ENCODE measurements around the gene ZNF200. TPM values are rescaled to one million over a fixed set of nuclear protein-coding genes. Genes with fewer than 3 reads are reported as not detected.

ZNF200 gene
- polyA plus RNA-seq, 1 donor (not counting 4 experiments of a cell fraction or from before 2014, with no cell fraction given) = 4.3 TPM

- DNase-seq (ENCODE audit: low read depth, low spot score) = no peak
- no peak for TF ChIP-seq CTCF (optimal IDR thresholded peaks at IDR 0.05 in 1 of 3, IDR thresholded peaks at IDR 0.05 in 1 of 3, conservative IDR thresholded peaks at IDR 0.05 in 1 of 3; ENCODE audit: extremely low read depth in 1 of 3, insufficient read depth in 2 of 3, low read length in 3 of 3)
- no peak for TF ChIP-seq EZH2 (IDR thresholded peaks at IDR 0.05; ENCODE audit: low read length)
- Histone ChIP-seq H3K9ac (ENCODE audit: control insufficient read depth, extremely low read depth, insufficient read depth, low read length) (no peak overlapping the region), H2AFZ (ENCODE audit: control insufficient read depth, low read length) (no peak overlapping the region), H3K27me3 (ENCODE audit: control insufficient read depth, extremely low read depth, insufficient read depth, low read length) (no peaks in the 10 kb centered on the region), H3K9me1 (ENCODE audit: control insufficient read depth, extremely low read depth, insufficient read depth, low read length) (no peaks in the 10 kb centered on the region), H3K4me3 (ENCODE audit: control insufficient read depth in 2 of 3, extremely low read depth in 1 of 3, insufficient read depth in 2 of 3, low read depth in 1 of 3, low read length in 3 of 3) (no peak overlapping the region), H3K4me2 (ENCODE audit: control insufficient read depth, extremely low read depth, insufficient read depth, low read depth, low read length) (no peak overlapping the region), H3K36me3 (ENCODE audit: control insufficient read depth in 2 of 2, extremely low read depth in 1 of 2, insufficient read depth in 2 of 2, low read length in 2 of 2) (no peaks in the 10 kb centered on the region), H4K20me1 (ENCODE audit: control insufficient read depth, extremely low read depth, insufficient read depth, low read length) (no peaks in the 10 kb centered on the region), H3K79me2 (ENCODE audit: control insufficient read depth, insufficient read depth, low read length) (no peaks in the 10 kb centered on the region), H3K27ac (ENCODE audit: control insufficient read depth, insufficient read depth, low read length) (no peak overlapping the region), H3K9me3 (ENCODE audit: control insufficient read depth, low read depth, low read length) (no peaks in the 10 kb centered on the region), H3K4me1 (ENCODE audit: control insufficient read depth, extremely low read depth, insufficient read depth, low read length) (no peaks in the 10 kb centered on the region)
- dilution Hi-C loops (cut with MboI; ENCODE audit: extremely low pct_ligation_motif_present, low sequenced_read_pairs) = no loop called here
- FAIRE-seq = no peak
Observed at GRCh38 chr16:3252967-3253366, 18.0 kb upstream of the ZNF200 start.

- no peak overlapping the region for H3K4me2 ChIP-seq (ENCODE audit: control insufficient read depth, extremely low read depth, insufficient read depth, low read depth, low read length)
- H3K9ac ChIP-seq (ENCODE audit: control insufficient read depth, extremely low read depth, insufficient read depth, low read length) = no peak overlapping the region
- H3K79me2 ChIP-seq (ENCODE audit: control insufficient read depth, insufficient read depth, low read length) = no peaks in the 10 kb centered on the region
- H3K9me1 ChIP-seq (ENCODE audit: control insufficient read depth, extremely low read depth, insufficient read depth, low read length) = no peaks in the 10 kb centered on the region
- no peaks in the 10 kb centered on the region for H3K27me3 ChIP-seq (ENCODE audit: control insufficient read depth, extremely low read depth, insufficient read depth, low read length)
- no peak overlapping the region for H3K4me3 ChIP-seq (ENCODE audit: control insufficient read depth in 2 of 3, extremely low read depth in 1 of 3, insufficient read depth in 2 of 3, low read depth in 1 of 3, low read length in 3 of 3)
- H2AFZ ChIP-seq (ENCODE audit: control insufficient read depth, low read length) = no peak overlapping the region
- DNase-seq (ENCODE audit: low read depth, low spot score) (no peak), FAIRE-seq (no peak)
- no peaks in the 10 kb centered on the region for H3K36me3 ChIP-seq (ENCODE audit: control insufficient read depth in 2 of 2, extremely low read depth in 1 of 2, insufficient read depth in 2 of 2, low read length in 2 of 2)
- H3K9me3 ChIP-seq (ENCODE audit: control insufficient read depth, low read depth, low read length) = no peaks in the 10 kb centered on the region
- no peaks in the 10 kb centered on the region for H4K20me1 ChIP-seq (ENCODE audit: control insufficient read depth, extremely low read depth, insufficient read depth, low read length)
- dilution Hi-C loops (cut with MboI; ENCODE audit: extremely low pct_ligation_motif_present, low sequenced_read_pairs) = no loop called here
- TF ChIP-seq CTCF (optimal IDR thresholded peaks at IDR 0.05 in 1 of 3, IDR thresholded peaks at IDR 0.05 in 1 of 3, conservative IDR thresholded peaks at IDR 0.05 in 1 of 3; ENCODE audit: extremely low read depth in 1 of 3, insufficient read depth in 2 of 3, low read length in 3 of 3) (no peak), EZH2 (IDR thresholded peaks at IDR 0.05; ENCODE audit: low read length) (no peak)
- H3K4me1 ChIP-seq (ENCODE audit: control insufficient read depth, extremely low read depth, insufficient read depth, low read length) = no peaks in the 10 kb centered on the region
- no peak overlapping the region for H3K27ac ChIP-seq (ENCODE audit: control insufficient read depth, insufficient read depth, low read length)
Observed at GRCh38 chr16:3249451-3249850, 14.5 kb upstream of the ZNF200 start.
